ENCODE measurements around the gene ECEL1. TPM values are rescaled to one million over a fixed set of nuclear protein-coding genes. Genes with fewer than 3 reads are reported as not detected.

Gene ECEL1
- total and polyA plus RNA-seq, 2 of the 4 experiments (the other 2 are of a cell fraction) = not detected

DNA sequence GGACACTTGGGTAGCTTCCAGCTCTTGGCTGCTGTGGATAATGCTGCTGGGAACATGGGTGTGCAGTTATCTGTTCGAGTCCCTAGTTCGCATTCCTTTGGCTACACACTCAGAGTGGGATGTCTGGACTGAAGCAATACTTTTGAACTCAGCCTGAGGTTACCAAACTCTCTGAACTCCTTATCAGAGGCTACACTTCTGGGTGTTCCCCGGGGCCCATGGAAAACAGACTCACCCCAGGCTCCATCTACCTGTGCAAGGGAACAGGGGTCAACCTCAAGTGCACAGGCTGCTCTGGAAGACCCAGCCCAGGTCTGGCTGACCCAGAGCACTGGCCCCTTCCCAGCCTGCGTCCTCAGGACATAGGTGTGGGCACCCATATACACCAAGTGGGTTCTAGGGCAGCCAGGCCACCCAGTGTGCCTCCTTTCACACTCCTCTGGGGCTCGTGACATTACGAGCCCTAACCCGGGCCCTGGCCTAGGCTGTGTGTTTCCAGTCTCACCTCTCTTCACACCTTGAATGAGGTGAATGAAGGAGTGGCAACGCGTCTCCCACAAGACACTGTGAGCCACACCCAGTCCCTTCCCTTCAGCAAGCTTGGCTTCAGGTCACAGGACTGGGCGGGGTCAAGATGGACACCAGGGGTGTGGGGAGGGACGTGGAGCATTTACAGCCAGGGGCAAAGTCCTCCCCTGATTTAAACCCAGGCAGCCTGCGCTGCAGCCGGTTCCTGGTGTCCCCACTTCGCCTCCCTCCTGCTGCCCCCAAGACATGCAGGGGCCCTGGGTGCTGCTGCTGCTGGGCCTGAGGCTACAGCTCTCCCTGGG lies 32.0 kb downstream of the ECEL1 start, which contains the start of gene ALPI:
TSS of gene ALPI (plus strand) at position 728 of the 830 bp plus-strand sequence. CDS start at position 775, 47 bp downstream.
- intact Hi-C loops (cut with micrococcal nuclease) (no loop called here), in situ Hi-C loops (cut with MboI; ENCODE audit: low sequenced_read_pairs) (no loop called here), dilution Hi-C loops (cut with HindIII; ENCODE audit: low sequenced_read_pairs, unreplicated experiment) (no loop called here)
- no peaks in the 10 kb centered on the region for H4K20me1 ChIP-seq (ENCODE audit: insufficient read depth, low read length)
- H3K4ac ChIP-seq (ENCODE audit: low read depth, low read length) = no peak within 1 kb of the TSS
- H4K8ac ChIP-seq (ENCODE audit: low read depth in 2 of 2, low read length in 2 of 2) = no peak within 1 kb of the TSS
- H3K56ac ChIP-seq (ENCODE audit: extremely low read depth, insufficient read depth, low read length) = no peak within 1 kb of the TSS
- DNase-seq (no peak), ATAC-seq (ENCODE audit: low read depth) (no peak)
- POLR2A ChIA-PET (ENCODE audit: unreplicated experiment) = no interaction called here
- no peak within 1 kb of the TSS for H2AK5ac ChIP-seq (ENCODE audit: low read depth, low read length)
- CTCF ChIA-PET = no interaction called here
- H3K4me2 ChIP-seq (ENCODE audit: low read depth, low read length) = no peak within 1 kb of the TSS
- no peaks in the 10 kb centered on the region for H3K4me1 ChIP-seq (ENCODE audit: control insufficient read depth, insufficient read depth, low read length)
- no peak within 1 kb of the TSS for H2BK120ac ChIP-seq (ENCODE audit: low read depth, low read length)
- no TSS peak for BruUV-seq (replicated peaks)
- H2BK15ac ChIP-seq (ENCODE audit: low read depth, low read length) = no peak within 1 kb of the TSS
- 71% methylated on average over 3 of the region's 14 CpGs; no CpG with 5 or more reads in 1 of the 2 experiments for WGBS, 2 experiments (ENCODE audit: extremely low coverage in 2 of 2, insufficient read length in 1 of 2)
- H2BK5ac ChIP-seq (ENCODE audit: low read depth, low read length, poor library complexity, severe bottlenecking) = no peak within 1 kb of the TSS
- H3K18ac ChIP-seq (ENCODE audit: low read depth, low read length) = no peak within 1 kb of the TSS
- no peaks in the 10 kb centered on the region for H3K9me3 ChIP-seq (ENCODE audit: control insufficient read depth, insufficient read depth, low read length)
- H3K9ac ChIP-seq (ENCODE audit: low read depth, low read length) = no peak within 1 kb of the TSS
- H3K14ac ChIP-seq (replicated peaks; ENCODE audit: low read depth, low read length) = no peak within 1 kb of the TSS
- no peaks in the 10 kb centered on the region for H3K36me3 ChIP-seq (ENCODE audit: control insufficient read depth, insufficient read depth, low read length)
- no peak within 1 kb of the TSS for H3K23ac ChIP-seq (ENCODE audit: low read depth, low read length)
- TF ChIP-seq CEBPB (IDR thresholded peaks at IDR 0.05; ENCODE audit: low read depth, low read length) (no peak), POLR2A (IDR thresholded peaks at IDR 0.05; ENCODE audit: low read depth, low read length) (no peak), MXI1 (IDR thresholded peaks at IDR 0.05; ENCODE audit: borderline replicate concordance, low read depth, low read length) (no peak), RCOR1 (IDR thresholded peaks at IDR 0.05; ENCODE audit: insufficient replicate concordance, low read length) (no peak), MAZ (IDR thresholded peaks at IDR 0.05; ENCODE audit: borderline replicate concordance, low read depth, low read length) (no peak), MAFK (IDR thresholded peaks at IDR 0.05; ENCODE audit: low read depth, low read length) (no peak), CHD1 (IDR thresholded peaks at IDR 0.05; ENCODE audit: low read depth, low read length) (no peak), BHLHE40 (IDR thresholded peaks at IDR 0.05; ENCODE audit: low read depth, low read length) (no peak), RAD21 (IDR thresholded peaks at IDR 0.05; ENCODE audit: low read length) (no peak), SMC3 (IDR thresholded peaks at IDR 0.05; ENCODE audit: low read depth, low read length) (no peak), NFE2L2 (IDR thresholded peaks at IDR 0.05; ENCODE audit: low read depth, low read length) (no peak)
- TF ChIP-seq, protein P1, sequence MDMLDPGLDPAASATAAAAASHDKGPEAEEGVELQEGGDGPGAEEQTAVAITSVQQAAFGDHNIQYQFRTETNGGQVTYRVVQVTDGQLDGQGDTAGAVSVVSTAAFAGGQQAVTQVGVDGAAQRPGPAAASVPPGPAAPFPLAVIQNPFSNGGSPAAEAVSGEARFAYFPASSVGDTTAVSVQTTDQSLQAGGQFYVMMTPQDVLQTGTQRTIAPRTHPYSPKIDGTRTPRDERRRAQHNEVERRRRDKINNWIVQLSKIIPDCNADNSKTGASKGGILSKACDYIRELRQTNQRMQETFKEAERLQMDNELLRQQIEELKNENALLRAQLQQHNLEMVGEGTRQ (IDR thresholded peaks at IDR 0.05; ENCODE audit: low read depth, low read length) = no peak
- TF ChIP-seq, protein P2, sequence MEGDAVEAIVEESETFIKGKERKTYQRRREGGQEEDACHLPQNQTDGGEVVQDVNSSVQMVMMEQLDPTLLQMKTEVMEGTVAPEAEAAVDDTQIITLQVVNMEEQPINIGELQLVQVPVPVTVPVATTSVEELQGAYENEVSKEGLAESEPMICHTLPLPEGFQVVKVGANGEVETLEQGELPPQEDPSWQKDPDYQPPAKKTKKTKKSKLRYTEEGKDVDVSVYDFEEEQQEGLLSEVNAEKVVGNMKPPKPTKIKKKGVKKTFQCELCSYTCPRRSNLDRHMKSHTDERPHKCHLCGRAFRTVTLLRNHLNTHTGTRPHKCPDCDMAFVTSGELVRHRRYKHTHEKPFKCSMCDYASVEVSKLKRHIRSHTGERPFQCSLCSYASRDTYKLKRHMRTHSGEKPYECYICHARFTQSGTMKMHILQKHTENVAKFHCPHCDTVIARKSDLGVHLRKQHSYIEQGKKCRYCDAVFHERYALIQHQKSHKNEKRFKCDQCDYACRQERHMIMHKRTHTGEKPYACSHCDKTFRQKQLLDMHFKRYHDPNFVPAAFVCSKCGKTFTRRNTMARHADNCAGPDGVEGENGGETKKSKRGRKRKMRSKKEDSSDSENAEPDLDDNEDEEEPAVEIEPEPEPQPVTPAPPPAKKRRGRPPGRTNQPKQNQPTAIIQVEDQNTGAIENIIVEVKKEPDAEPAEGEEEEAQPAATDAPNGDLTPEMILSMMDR (conservative IDR thresholded peaks at IDR 0.05; ENCODE audit: low read depth, low read length) = no peak
- TF ChIP-seq, protein P3, sequence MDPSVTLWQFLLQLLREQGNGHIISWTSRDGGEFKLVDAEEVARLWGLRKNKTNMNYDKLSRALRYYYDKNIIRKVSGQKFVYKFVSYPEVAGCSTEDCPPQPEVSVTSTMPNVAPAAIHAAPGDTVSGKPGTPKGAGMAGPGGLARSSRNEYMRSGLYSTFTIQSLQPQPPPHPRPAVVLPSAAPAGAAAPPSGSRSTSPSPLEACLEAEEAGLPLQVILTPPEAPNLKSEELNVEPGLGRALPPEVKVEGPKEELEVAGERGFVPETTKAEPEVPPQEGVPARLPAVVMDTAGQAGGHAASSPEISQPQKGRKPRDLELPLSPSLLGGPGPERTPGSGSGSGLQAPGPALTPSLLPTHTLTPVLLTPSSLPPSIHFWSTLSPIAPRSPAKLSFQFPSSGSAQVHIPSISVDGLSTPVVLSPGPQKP (IDR thresholded peaks at IDR 0.05; ENCODE audit: borderline replicate concordance, low read depth, low read length) = no peak
- no peak within 1 kb of the TSS for H2AK9ac ChIP-seq (replicated peaks; ENCODE audit: low read depth, low read length, poor library complexity)
- H2AFZ ChIP-seq (replicated peaks; ENCODE audit: low read length, poor library complexity) = no peak within 1 kb of the TSS
- H2BK20ac ChIP-seq (ENCODE audit: low read depth, low read length) = no peak within 1 kb of the TSS
- no peak within 1 kb of the TSS for H4K5ac ChIP-seq (ENCODE audit: low read depth, low read length)
- no peak within 1 kb of the TSS for H3K4me3 ChIP-seq (ENCODE audit: insufficient read depth, low read depth, low read length)
- H3K9me1 ChIP-seq (ENCODE audit: insufficient read depth, low read length) = no peaks in the 10 kb centered on the region
- H3K79me1 ChIP-seq (ENCODE audit: low read depth in 1 of 2, low read length in 2 of 2) = no peaks in the 10 kb centered on the region
- H3K27me3 ChIP-seq (ENCODE audit: control insufficient read depth, insufficient read depth, low read length) = peaks cover 25% of the 10 kb centered on the region; the same call in 1 of the 2 replicates
- no peak within 1 kb of the TSS for H3K27ac ChIP-seq (ENCODE audit: insufficient read depth, low read length)
- H4K91ac ChIP-seq (ENCODE audit: insufficient read depth, low read depth, low read length) = no peak within 1 kb of the TSS
